ENCODE data around the gene PLXNB2. TPM values are rescaled to one million over a fixed set of nuclear protein-coding genes. Genes with fewer than 3 reads are reported as not detected.

The PLXNB2 gene
- total RNA-seq, 4 donors from 2014 or later, result 105 to 199 (median 155) TPM

DNA sequence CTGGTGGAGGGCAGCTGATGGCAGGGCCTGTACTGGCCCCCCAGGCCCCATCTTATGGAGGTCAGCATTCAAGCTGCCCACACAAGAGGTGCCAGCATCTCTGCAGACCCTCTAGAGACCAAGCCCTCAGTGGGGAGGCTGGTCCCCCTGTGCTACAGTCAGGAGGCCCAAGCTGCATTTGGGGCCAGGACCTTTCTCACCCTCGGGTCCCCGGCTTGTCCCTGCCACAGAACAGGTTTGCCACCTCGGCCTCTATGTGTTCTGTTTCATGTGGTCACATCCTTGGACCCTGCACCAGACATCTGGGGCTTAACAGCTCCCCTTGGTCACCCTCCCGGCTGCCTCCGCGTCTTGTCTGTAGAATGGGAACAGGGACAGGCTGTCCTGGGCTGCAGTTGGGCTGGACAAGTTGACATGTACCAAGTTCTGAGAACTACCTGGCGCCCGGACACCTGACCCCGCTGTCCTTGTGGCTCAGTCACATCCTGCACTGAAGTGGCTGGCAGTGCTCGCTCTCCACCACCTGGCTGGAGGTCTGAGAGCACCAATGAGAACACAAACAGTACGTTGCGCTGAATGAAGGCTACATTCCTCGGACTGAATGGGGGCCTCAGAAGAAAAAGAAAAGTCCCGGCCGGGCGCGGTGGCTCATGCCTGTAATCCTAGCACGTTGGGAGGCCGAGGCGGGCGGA, 2.7 kb upstream of the PLXNB2 start:
- intact Hi-C loops (cut with DNase I; ENCODE audit: low total_unique reads), result no loop called here
- H3K4me3 ChIP-seq (ENCODE audit: low read depth, poor library complexity, severe bottlenecking), result no peak overlapping the region
- WGBS, 2 donors, result 90 to 91% methylated on average over 18 to 21 of the region's 21 CpGs
- no peak for DNase-seq (ENCODE audit: low spot score in 2 of 2)
- TF ChIP-seq, protein P1, sequence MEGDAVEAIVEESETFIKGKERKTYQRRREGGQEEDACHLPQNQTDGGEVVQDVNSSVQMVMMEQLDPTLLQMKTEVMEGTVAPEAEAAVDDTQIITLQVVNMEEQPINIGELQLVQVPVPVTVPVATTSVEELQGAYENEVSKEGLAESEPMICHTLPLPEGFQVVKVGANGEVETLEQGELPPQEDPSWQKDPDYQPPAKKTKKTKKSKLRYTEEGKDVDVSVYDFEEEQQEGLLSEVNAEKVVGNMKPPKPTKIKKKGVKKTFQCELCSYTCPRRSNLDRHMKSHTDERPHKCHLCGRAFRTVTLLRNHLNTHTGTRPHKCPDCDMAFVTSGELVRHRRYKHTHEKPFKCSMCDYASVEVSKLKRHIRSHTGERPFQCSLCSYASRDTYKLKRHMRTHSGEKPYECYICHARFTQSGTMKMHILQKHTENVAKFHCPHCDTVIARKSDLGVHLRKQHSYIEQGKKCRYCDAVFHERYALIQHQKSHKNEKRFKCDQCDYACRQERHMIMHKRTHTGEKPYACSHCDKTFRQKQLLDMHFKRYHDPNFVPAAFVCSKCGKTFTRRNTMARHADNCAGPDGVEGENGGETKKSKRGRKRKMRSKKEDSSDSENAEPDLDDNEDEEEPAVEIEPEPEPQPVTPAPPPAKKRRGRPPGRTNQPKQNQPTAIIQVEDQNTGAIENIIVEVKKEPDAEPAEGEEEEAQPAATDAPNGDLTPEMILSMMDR (IDR thresholded peaks at IDR 0.05), result no peak
- TF ChIP-seq POLR2A (IDR thresholded peaks at IDR 0.05), result no peak

DNA sequence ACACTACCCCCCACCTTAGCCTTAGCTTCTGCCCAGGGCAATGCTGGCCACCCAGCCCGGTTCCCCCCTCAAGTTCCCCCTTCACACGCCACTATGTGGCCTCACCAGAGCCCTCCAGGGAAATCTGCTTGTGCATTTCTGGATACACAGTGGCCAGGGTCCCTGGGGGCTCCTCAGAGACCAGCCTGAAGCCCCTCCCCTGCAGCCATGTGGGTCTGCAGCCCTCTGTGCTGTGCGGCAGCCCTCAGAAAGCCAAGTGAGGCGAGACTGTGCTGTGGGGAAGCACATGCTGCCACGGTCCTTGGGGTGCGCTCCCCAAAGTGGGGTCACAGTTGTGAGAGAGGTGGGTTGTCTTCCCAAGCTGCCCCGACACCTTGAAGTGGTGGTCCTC, 2.1 kb upstream of the PLXNB2 start:
- H3K4me3 ChIP-seq (ENCODE audit: low read depth, poor library complexity, severe bottlenecking), result no peak overlapping the region
- no peak for DNase-seq (ENCODE audit: low spot score in 2 of 2)
- TF ChIP-seq, protein P1 (IDR thresholded peaks at IDR 0.05), result no peak
- intact Hi-C loops (cut with DNase I; ENCODE audit: low total_unique reads), result no loop called here
- 79 to 87% methylated on average over 5 to 6 of the region's 7 CpGs for WGBS, 2 donors

DNA sequence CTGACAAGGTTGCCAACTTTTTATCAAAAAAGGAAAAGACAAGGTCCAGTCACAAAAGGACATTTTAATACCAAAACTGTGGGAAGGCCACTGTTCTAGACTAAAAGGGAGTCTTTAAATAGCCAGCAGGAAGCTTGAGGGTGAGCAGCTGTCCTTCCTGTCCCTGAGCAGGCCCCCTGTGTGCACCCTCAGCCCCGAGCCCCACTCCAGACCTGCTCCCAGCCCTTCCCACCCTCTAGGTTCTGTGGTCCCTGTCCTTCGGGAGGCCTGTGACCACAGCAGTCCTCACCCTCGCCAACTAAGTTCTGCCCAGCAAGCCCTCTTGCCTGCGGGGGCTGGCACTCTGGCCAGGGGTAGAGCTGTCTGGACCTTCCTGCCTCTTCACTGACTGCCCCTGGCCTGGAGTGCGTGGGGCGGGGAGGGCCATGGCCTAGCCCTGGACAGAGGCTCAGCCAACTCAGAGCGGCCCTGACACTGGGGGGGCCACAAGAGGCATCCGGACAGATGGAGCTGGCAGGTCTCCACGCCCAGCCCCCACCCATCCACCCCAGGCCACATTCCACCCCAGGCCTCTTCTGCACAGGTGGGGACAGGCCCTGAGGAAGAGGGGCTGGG, 1.6 kb upstream of the PLXNB2 start:
- TF ChIP-seq, protein P1 (IDR thresholded peaks at IDR 0.05), result no peak
- no peak for TF ChIP-seq POLR2A (IDR thresholded peaks at IDR 0.05)
- 46 to 66% methylated on average over 3 to 9 of the region's 9 CpGs for WGBS, 2 donors
- H3K4me3 ChIP-seq (ENCODE audit: low read depth, poor library complexity, severe bottlenecking), result no peak overlapping the region
- no peak for DNase-seq (ENCODE audit: low spot score in 2 of 2)
- intact Hi-C loops (cut with DNase I; ENCODE audit: low total_unique reads), result no loop called here

DNA sequence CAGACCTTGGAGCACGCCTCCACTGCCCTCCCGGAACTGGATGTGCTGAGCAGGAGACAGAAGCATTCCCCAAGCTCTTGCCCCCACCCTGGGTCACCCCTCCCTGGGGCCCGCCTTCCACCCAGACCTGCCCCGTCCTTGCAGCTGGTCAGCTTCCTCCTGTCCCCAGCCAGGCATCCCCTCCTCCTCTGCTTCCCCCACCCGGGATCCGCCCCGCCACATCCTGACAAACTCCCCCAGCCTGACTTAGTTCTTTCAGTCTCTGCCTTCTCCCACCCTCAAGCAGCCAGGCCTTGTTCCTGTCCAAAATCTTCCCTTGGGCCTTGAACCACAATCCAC, 1.1 kb upstream of the PLXNB2 start:
- WGBS, 2 donors, result 41 to 42% methylated on average over 7 of the region's 7 CpGs
- TF ChIP-seq, protein P1 (IDR thresholded peaks at IDR 0.05), result no peak
- TF ChIP-seq POLR2A (IDR thresholded peaks at IDR 0.05), result no peak
- intact Hi-C loops (cut with DNase I; ENCODE audit: low total_unique reads), result no loop called here
- no peak overlapping the region for H3K4me3 ChIP-seq (ENCODE audit: low read depth, poor library complexity, severe bottlenecking)
- peak; percentile 71 to 96 for DNase-seq (ENCODE audit: low spot score in 2 of 2)

DNA sequence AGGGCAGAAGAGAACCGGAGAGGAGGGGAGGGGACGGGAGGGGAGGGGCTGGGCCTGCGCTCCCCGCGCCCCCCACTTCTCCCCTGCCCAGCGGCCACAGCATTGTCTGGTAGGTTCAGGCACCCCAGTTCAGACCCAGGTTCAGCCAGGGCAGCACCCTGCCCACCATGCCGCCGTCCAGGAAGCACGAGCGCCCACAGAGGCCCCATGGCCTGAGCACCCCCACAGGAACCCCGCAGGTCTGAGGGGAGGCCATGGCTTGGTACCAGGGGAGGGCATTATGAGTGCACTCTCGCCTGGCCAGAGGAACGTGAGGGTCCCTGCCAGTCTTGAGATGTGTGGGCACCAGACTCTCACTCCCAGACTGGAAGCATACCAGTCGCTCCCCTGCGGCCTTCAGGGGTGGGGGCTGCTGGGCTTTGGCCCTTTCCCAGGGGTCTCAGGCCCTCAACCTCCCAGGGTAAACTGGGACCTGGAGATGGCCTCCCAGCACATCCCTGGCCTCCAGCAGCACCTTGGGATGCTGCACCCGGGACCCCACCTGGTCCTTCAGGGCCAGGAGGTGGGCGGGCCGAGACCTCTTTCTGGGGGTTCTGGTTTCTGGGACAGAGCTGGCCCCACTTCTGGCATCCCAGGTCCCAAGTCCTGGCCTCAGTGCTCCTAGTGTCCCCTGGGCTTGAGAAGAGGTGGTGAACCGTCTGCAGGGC, 597 bp upstream of the PLXNB2 start:
- no peak overlapping the region for H3K4me3 ChIP-seq (ENCODE audit: low read depth, poor library complexity, severe bottlenecking)
- 26 to 42% methylated on average over 10 to 18 of the region's 19 CpGs for WGBS, 2 donors

More for the DNA sequence above, 597 bp upstream of the PLXNB2 start:
- intact Hi-C loops (cut with DNase I; ENCODE audit: low total_unique reads), result no loop called here
- no peak for DNase-seq (ENCODE audit: low spot score in 2 of 2)
- TF ChIP-seq POLR2A (IDR thresholded peaks at IDR 0.05), result no peak
- TF ChIP-seq, protein P1 (IDR thresholded peaks at IDR 0.05), result no peak

Measured in lower leg skin (tissue), 4 donors.